ENCODE results near the gene FOXJ2. TPM values are rescaled to one million over a fixed set of nuclear protein-coding genes. Genes with fewer than 3 reads are reported as not detected.

The FOXJ2 gene
- total RNA-seq, 1 experiment from 2014 or later: 6.9 TPM

- Histone ChIP-seq H3K27me3 (ENCODE audit: low read length) (no peaks in the 10 kb centered on the region), H3K9me2 (replicated peaks; ENCODE audit: low read length) (no peaks in the 10 kb centered on the region), H3K4me1 (ENCODE audit: insufficient read depth, low read length) (no peaks in the 10 kb centered on the region), H3K4me3 (ENCODE audit: low read length) (no peak overlapping the region), H3K79me2 (ENCODE audit: low read length) (no peaks in the 10 kb centered on the region), H3K36me3 (ENCODE audit: low read depth, low read length) (0 out of 2 replicates have a peak, but pooled peaks cover 7% of the 10 kb centered on the region), H4K20me1 (ENCODE audit: low read length) (no peaks in the 10 kb centered on the region), H3K9me3 (ENCODE audit: low read length) (no peaks in the 10 kb centered on the region), H3K9ac (ENCODE audit: low read length) (no peak overlapping the region), H3F3A (ENCODE audit: low read length, unreplicated experiment) (no peaks in the 10 kb centered on the region), H3K4me2 (ENCODE audit: low read length) (no peak overlapping the region), H2AFZ (ENCODE audit: low read length) (no peak overlapping the region), H3K27ac (ENCODE audit: low read length) (no peak overlapping the region)
- ChIA-PET POLR2A (ENCODE audit: unreplicated experiment) (interaction anchor here (0.6 kb wide), 1 partner anchor 185 kb away, joined by 3 read pairs; no protein-coding TSS in a partner anchor), CTCF (interaction anchor here (1.6 kb wide), 1 partner anchor 31 kb away, joined by 23 read pairs; no protein-coding TSS in a partner anchor)
- BruUV-seq (replicated peaks): no TSS peak
- DNase-seq (peak; percentile 68), ATAC-seq (peak; percentile 71)
- no peak for TF ChIP-seq EZH2phosphoT487 (IDR thresholded peaks at IDR 0.05; ENCODE audit: borderline replicate concordance, low read length)
- TF ChIP-seq, protein P1, sequence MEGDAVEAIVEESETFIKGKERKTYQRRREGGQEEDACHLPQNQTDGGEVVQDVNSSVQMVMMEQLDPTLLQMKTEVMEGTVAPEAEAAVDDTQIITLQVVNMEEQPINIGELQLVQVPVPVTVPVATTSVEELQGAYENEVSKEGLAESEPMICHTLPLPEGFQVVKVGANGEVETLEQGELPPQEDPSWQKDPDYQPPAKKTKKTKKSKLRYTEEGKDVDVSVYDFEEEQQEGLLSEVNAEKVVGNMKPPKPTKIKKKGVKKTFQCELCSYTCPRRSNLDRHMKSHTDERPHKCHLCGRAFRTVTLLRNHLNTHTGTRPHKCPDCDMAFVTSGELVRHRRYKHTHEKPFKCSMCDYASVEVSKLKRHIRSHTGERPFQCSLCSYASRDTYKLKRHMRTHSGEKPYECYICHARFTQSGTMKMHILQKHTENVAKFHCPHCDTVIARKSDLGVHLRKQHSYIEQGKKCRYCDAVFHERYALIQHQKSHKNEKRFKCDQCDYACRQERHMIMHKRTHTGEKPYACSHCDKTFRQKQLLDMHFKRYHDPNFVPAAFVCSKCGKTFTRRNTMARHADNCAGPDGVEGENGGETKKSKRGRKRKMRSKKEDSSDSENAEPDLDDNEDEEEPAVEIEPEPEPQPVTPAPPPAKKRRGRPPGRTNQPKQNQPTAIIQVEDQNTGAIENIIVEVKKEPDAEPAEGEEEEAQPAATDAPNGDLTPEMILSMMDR (conservative IDR thresholded peaks at IDR 0.05; ENCODE audit: low read depth, low read length): peak; percentile 77
- intact Hi-C loops (cut with micrococcal nuclease): loop anchor here (1.0 kb wide), 1 partner anchor 32 kb away; no protein-coding TSS in a partner anchor
Observed at GRCh38 chr12:8045952-8046944, 13.7 kb downstream of the FOXJ2 start.

DNA sequence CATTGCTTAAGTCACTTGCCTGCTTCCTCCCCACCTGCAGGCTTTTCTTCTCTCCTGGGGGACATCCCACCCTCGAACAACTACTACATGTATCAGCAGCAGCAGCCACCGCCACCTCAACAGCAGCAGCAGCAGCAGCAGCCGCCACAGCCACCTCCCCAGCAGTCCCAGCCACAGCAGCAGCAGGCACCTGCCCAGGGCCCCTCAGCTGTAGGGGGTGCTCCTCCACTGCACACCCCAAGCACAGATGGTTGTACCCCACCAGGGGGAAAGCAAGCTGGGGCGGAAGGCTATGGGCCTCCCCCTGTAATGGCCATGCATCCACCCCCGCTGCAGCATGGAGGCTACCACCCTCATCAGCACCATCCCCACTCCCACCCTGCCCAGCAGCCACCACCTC is 15.3 kb downstream of the FOXJ2 start:
- Histone ChIP-seq H3K4me2 (ENCODE audit: low read length) (no peak overlapping the region), H4K20me1 (ENCODE audit: low read length) (no peaks in the 10 kb centered on the region), H3K4me1 (ENCODE audit: insufficient read depth, low read length) (no peaks in the 10 kb centered on the region), H3K27me3 (ENCODE audit: low read length) (no peaks in the 10 kb centered on the region), H2AFZ (ENCODE audit: low read length) (no peak overlapping the region), H3K27ac (ENCODE audit: low read length) (no peak overlapping the region), H3K9me3 (ENCODE audit: low read length) (no peaks in the 10 kb centered on the region), H3K36me3 (ENCODE audit: low read depth, low read length) (0 out of 2 replicates have a peak, but pooled peaks cover 7% of the 10 kb centered on the region), H3K9me2 (replicated peaks; ENCODE audit: low read length) (no peaks in the 10 kb centered on the region), H3F3A (ENCODE audit: low read length, unreplicated experiment) (no peaks in the 10 kb centered on the region), H3K4me3 (ENCODE audit: low read length) (no peak overlapping the region), H3K79me2 (ENCODE audit: low read length) (no peaks in the 10 kb centered on the region), H3K9ac (ENCODE audit: low read length) (no peak overlapping the region)
- intact Hi-C loops (cut with micrococcal nuclease): no loop called here
- no peak for DNase-seq
- POLR2A ChIA-PET (ENCODE audit: unreplicated experiment): no interaction called here
- TF ChIP-seq EZH2phosphoT487 (IDR thresholded peaks at IDR 0.05; ENCODE audit: borderline replicate concordance, low read length): no peak
- TF ChIP-seq, protein P1 (conservative IDR thresholded peaks at IDR 0.05; ENCODE audit: low read depth, low read length): no peak
- no peak for TF ChIP-seq EZH2 (IDR thresholded peaks at IDR 0.05; ENCODE audit: low read length, unreplicated experiment)
- CTCF ChIA-PET: no interaction called here
- no TSS peak for BruUV-seq (replicated peaks)
- ATAC-seq: no peak

DNA sequence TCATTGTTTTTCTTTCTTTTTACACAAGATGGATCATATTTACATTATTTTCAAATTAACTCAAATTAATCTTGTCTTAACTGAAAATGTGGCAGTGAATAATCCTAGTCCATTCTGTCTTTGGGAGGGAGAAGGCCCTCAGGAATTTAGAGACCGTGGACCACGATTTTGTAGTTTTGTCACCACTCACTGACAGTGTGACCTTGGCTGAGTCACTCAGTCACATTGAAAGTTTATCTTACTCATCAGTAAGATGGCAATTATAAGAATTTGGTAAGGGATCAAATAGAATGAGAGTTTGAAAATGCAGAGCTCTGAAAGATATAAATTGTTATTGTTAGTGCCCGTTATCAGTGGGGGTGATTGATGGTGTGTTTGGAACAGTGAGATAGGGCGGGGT is 16.4 kb downstream of the FOXJ2 start:
- Histone ChIP-seq H3K9me2 (replicated peaks; ENCODE audit: low read length) (no peaks in the 10 kb centered on the region), H3K36me3 (ENCODE audit: low read depth, low read length) (0 out of 2 replicates have a peak, but pooled peaks cover 7% of the 10 kb centered on the region), H3K4me3 (ENCODE audit: low read length) (no peak overlapping the region), H3K79me2 (ENCODE audit: low read length) (no peaks in the 10 kb centered on the region), H3K9me3 (ENCODE audit: low read length) (no peaks in the 10 kb centered on the region), H4K20me1 (ENCODE audit: low read length) (no peaks in the 10 kb centered on the region), H2AFZ (ENCODE audit: low read length) (no peak overlapping the region), H3K27ac (ENCODE audit: low read length) (no peak overlapping the region), H3F3A (ENCODE audit: low read length, unreplicated experiment) (no peaks in the 10 kb centered on the region), H3K4me2 (ENCODE audit: low read length) (no peak overlapping the region), H3K27me3 (ENCODE audit: low read length) (no peaks in the 10 kb centered on the region), H3K9ac (ENCODE audit: low read length) (no peak overlapping the region), H3K4me1 (ENCODE audit: insufficient read depth, low read length) (no peaks in the 10 kb centered on the region)
- no peak for DNase-seq
- ChIA-PET CTCF (no interaction called here), POLR2A (ENCODE audit: unreplicated experiment) (no interaction called here)
- no peak for ATAC-seq
- intact Hi-C loops (cut with micrococcal nuclease): no loop called here
- BruUV-seq (replicated peaks): no TSS peak
- no peak for TF ChIP-seq EZH2 (IDR thresholded peaks at IDR 0.05; ENCODE audit: low read length, unreplicated experiment)
- TF ChIP-seq, protein P1 (conservative IDR thresholded peaks at IDR 0.05; ENCODE audit: low read depth, low read length): no peak
- no peak for TF ChIP-seq EZH2phosphoT487 (IDR thresholded peaks at IDR 0.05; ENCODE audit: borderline replicate concordance, low read length)
